ENCODE measurements around the gene ARFGAP1.
"Not testable (repeated sequence)": the region's sequence is repeated elsewhere in the genome, so short reads cannot be mapped to it uniquely, and the experiment has no call there.

DNA sequence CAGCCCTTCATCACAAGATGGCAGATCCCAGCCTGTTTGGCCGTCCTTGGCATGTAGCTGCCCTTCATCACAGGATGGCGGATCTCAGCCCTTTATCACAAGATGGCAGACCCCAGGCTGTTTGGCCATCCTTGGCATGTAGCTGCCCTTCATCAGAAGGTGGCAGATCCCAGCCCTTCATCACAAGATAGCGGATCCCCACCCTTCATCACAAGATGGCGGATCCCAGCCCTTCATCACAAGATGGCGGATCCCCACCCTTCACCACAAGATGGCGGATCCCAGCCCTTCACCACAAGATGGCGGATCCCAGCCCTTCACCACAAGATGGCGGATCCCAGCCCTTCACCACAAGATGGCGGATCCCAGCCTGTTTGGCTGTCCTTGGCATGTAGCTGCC lies 62.4 kb downstream of the ARFGAP1 start:
- TF ChIP-seq, protein P1, sequence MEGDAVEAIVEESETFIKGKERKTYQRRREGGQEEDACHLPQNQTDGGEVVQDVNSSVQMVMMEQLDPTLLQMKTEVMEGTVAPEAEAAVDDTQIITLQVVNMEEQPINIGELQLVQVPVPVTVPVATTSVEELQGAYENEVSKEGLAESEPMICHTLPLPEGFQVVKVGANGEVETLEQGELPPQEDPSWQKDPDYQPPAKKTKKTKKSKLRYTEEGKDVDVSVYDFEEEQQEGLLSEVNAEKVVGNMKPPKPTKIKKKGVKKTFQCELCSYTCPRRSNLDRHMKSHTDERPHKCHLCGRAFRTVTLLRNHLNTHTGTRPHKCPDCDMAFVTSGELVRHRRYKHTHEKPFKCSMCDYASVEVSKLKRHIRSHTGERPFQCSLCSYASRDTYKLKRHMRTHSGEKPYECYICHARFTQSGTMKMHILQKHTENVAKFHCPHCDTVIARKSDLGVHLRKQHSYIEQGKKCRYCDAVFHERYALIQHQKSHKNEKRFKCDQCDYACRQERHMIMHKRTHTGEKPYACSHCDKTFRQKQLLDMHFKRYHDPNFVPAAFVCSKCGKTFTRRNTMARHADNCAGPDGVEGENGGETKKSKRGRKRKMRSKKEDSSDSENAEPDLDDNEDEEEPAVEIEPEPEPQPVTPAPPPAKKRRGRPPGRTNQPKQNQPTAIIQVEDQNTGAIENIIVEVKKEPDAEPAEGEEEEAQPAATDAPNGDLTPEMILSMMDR (IDR thresholded peaks at IDR 0.05; ENCODE audit: insufficient read depth, low read depth, low read length): not testable (repeated sequence)
- TF ChIP-seq EZH2 (IDR thresholded peaks at IDR 0.05; ENCODE audit: insufficient read depth, low read length): not testable (repeated sequence)
